A549 (cell line): ENCODE results near the gene HTRA1. TPM values are rescaled to one million over a fixed set of nuclear protein-coding genes. Genes with fewer than 3 reads are reported as not detected.

Experiments used
- ATAC-seq, 2 experiments: fragments of 200-7000 bp in 1 of 2; fragments of >200 bp in 1 of 2; cut with Nextera tagmentation in 1 of 2; cut with Tn5 transposase in 1 of 2; 3 replicates each; pipeline versions ENCODE4 v1.8.0 to v1.9.1; 2018 to 2020; ENCODE audit warnings: mild to moderate bottlenecking in 1 of 2, moderate library complexity in 1 of 2
- CTCF ChIA-PET: fragments of 300-600 bp; sonication (Branson Sonifier 250); formaldehyde crosslinking; extraction: SDS; loops from one replicate; lab custom pipeline; 2021; ENCODE audit warnings: antibody characterized with exemption, inconsistent platforms; lab: Yijun Ruan, JAX
- POLR2A ChIA-PET: fragments of 350-600 bp; formaldehyde crosslinking; extraction: SDS; loops from one replicate; lab custom pipeline; 2021; ENCODE audit warnings: antibody characterized with exemption, inconsistent platforms; lab: Yijun Ruan, JAX
- DNase-seq, 2 experiments: peaks; one replicate each; pipeline versions ENCODE4 v3.0.0 to v3.0.0-alpha.2; 2011 to 2016; ENCODE audit warnings: low read depth in 1 of 2, low spot score in 1 of 2
- FAIRE-seq: peaks from 2 replicates; lab custom pipeline; 2011; peaks lifted over from hg19 to GRCh38; lab: Jason Lieb, UNC
- H3K27ac ChIP-seq, 2 experiments: fragments of >200 bp; sonication (Bioruptor Twin); formaldehyde crosslinking; 3 replicates each; pipeline ENCODE4 v1.5.1; 2016 to 2017
- H3K4me1 ChIP-seq: fragments of >200 bp; sonication (Bioruptor Twin); formaldehyde crosslinking; 3 replicates; pipeline ENCODE4 v1.6.1; 2016
- H3K4me2 ChIP-seq: fragments of >200 bp; sonication (Bioruptor Twin); formaldehyde crosslinking; 3 replicates; pipeline ENCODE4 v1.6.1; 2016
- H3K4me3 ChIP-seq: fragments of >200 bp; sonication (Bioruptor Twin); formaldehyde crosslinking; 3 replicates; pipeline ENCODE4 v1.5.1; 2016
- H3K9me3 ChIP-seq: fragments of >200 bp; sonication (Bioruptor Twin); formaldehyde crosslinking; 3 replicates; pipeline ENCODE4 v1.6.1; 2016
- CBX2 ChIP-seq: fragments of 200-600 bp; sonication (generic); IDR thresholded peaks from 2 replicates; pipeline ENCODE4 v1.6.1; 2016; ENCODE audit warnings: low read depth, mild to moderate bottlenecking, borderline replicate concordance
- CHD4 ChIP-seq: fragments of 200-600 bp; sonication (generic); IDR thresholded peaks from 2 replicates; pipeline ENCODE4 v1.6.1; 2016; ENCODE audit warnings: antibody characterized with exemption, mild to moderate bottlenecking, borderline replicate concordance
- EHMT2 ChIP-seq: fragments of 200-600 bp; sonication (generic); IDR thresholded peaks from 2 replicates; pipeline ENCODE4 v1.6.1; 2016; ENCODE audit warnings: antibody characterized with exemption, low read depth, mild to moderate bottlenecking, moderate library complexity
- EP300 ChIP-seq, 2 experiments: fragments of >200 bp; sonication (Bioruptor Twin); formaldehyde crosslinking; IDR thresholded peaks; 2 replicates in 1 of 2; 3 replicates in 1 of 2; pipeline ENCODE4 v1.6.1; 2016 to 2017
- HDAC2 ChIP-seq: fragments of 200-600 bp; sonication (generic); IDR thresholded peaks from 2 replicates; pipeline ENCODE4 v1.6.1; 2016
- HOXA7 ChIP-seq: fragments of 250-450 bp; sonication (Bioruptor Pico); IDR thresholded peaks from 2 replicates; pipeline ENCODE4 v1.5.0; 2020; ENCODE audit warnings: mild to moderate bottlenecking, moderate library complexity
- HOXB13 ChIP-seq: fragments of 250-450 bp; sonication (Bioruptor Pico); IDR thresholded peaks from 2 replicates; pipeline ENCODE4 v1.5.0; 2020; ENCODE audit warnings: low read depth, mild to moderate bottlenecking, moderate library complexity
- JUN ChIP-seq, 2 experiments: fragments of >200 bp; sonication (Bioruptor Twin); formaldehyde crosslinking; IDR thresholded peaks; 2 replicates in 1 of 2; 3 replicates in 1 of 2; pipeline ENCODE4 v1.6.1; 2016 to 2017
- KDM1A ChIP-seq: fragments of 200-600 bp; sonication (generic); IDR thresholded peaks from 2 replicates; pipeline ENCODE4 v1.6.1; 2016; ENCODE audit warnings: low read depth, mild to moderate bottlenecking
- MAFK ChIP-seq: fragments of 450-650 bp; IDR thresholded peaks from 2 replicates; pipeline ENCODE4 v1.6.1; 2014; ENCODE audit not compliant: partially characterized antibody
- NFE2L2 ChIP-seq: fragments of 150-350 bp; conservative IDR thresholded peaks from 2 replicates; pipeline ENCODE4 v1.6.1; 2014; ENCODE audit warnings: low read length
- NPAS2 ChIP-seq: fragments of 250-450 bp; sonication (Bioruptor Pico); IDR thresholded peaks from 2 replicates; pipeline ENCODE4 v1.8.0; 2022; ENCODE audit warnings: mild to moderate bottlenecking, moderate library complexity, borderline replicate concordance
- NR3C1 ChIP-seq: fragments of >200 bp; sonication (Bioruptor Twin); formaldehyde crosslinking; IDR thresholded peaks from 3 replicates; pipeline ENCODE4 v1.6.1; 2017
- TFCP2L1 ChIP-seq: fragments of 250-450 bp; sonication (Bioruptor Pico); IDR thresholded peaks from 2 replicates; pipeline ENCODE4 v1.5.0; 2021; ENCODE audit warnings: mild to moderate bottlenecking
- TP53 ChIP-seq: fragments of 250-450 bp; sonication (Bioruptor Pico); IDR thresholded peaks from 2 replicates; pipeline ENCODE4 v1.5.0; 2021; ENCODE audit warnings: mild to moderate bottlenecking, moderate library complexity
- ZFP36 ChIP-seq: fragments of 450-650 bp; IDR thresholded peaks from 2 replicates; pipeline ENCODE4 v1.6.1; 2014; ENCODE audit warnings: borderline replicate concordance; ENCODE audit not compliant: partially characterized antibody
- ZNF302 ChIP-seq: fragments of 250-450 bp; sonication (Bioruptor Pico); IDR thresholded peaks from 2 replicates; pipeline ENCODE4 v1.9.0; 2021; ENCODE audit warnings: inconsistent platforms, mild to moderate bottlenecking, moderate library complexity
- ZSCAN20 ChIP-seq: fragments of 250-450 bp; sonication (Bioruptor Pico); IDR thresholded peaks from 2 replicates; pipeline ENCODE4 v1.8.0; 2022; ENCODE audit warnings: mild to moderate bottlenecking, moderate library complexity
- WGBS: methylation state at CpG from one replicate; pipeline ENCODE4 v1.1.6; 2017; ENCODE audit errors: missing lambda C conversion rate; 5-methylcytosine and 5-hydroxymethylcytosine counted together
- polyA plus RNA-seq, 4 experiments: library from polyadenylated mRNA; depleted of rRNA in 3 of 4; stranded (reverse); fragments of >200 nt; fragmentation: RNase III in 1 of 4; extraction: RNeasy Plus Mini Kit Qiagen cat#74134 plus additional on column Dnase treatment in 1 of 4; gene quantifications; 2 replicates in 3 of 4; 3 replicates in 1 of 4; pipeline ENCODE4 v1.2.3, GENCODE V29; 2011 to 2017
- TF ChIP-seq, protein P1 (sequence below): IDR thresholded peaks from 2 replicates; pipeline ENCODE4 v1.6.1; 2012; ENCODE audit warnings: low read depth, borderline replicate concordance
- TF ChIP-seq, protein P2 (sequence below): fragments of 250-450 bp; sonication (Bioruptor Pico); IDR thresholded peaks from 2 replicates; pipeline ENCODE4 v1.5.0; 2021; ENCODE audit warnings: mild to moderate bottlenecking, moderate library complexity, borderline replicate concordance
- TF ChIP-seq, protein P3 (sequence below): fragments of >200 bp; sonication (Bioruptor Twin); formaldehyde crosslinking; IDR thresholded peaks from 3 replicates; pipeline ENCODE4 v1.6.1; 2016
- TF ChIP-seq, protein P4 (sequence below): fragments of 450-650 bp; IDR thresholded peaks from 2 replicates; pipeline ENCODE4 v1.6.1; 2014; ENCODE audit warnings: antibody characterized with exemption

Gene HTRA1
- polyA plus RNA-seq, 2 of the 4 experiments (the other 2 are of a cell fraction): 50.7 to 65.6 TPM

DNA sequence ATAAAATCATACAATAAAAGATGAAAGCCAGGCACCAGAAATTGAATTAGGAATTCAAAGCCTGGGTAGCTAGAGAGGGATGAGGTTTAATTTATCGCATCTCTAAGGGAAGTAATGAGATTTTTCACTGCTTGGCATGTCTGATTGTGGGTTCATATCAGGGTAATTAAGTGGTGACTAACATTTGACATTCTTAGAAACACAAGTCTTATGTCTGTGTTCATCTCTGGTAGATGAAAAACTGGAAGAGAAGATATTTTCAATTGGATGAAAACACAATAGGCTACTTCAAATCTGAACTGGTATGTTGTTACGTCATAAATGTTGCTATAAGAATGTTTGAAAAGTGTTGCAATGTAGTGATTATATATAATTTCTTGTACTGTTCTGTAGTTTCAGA, 43.7 kb upstream of the HTRA1 start (continued):
- TF ChIP-seq ZFP36 (no peak), KDM1A (no peak), CHD4 (no peak), NFE2L2 (no peak), CBX2 (no peak), EP300 (IDR thresholded peaks at IDR 0.05) (no peak)
- TF ChIP-seq, protein P1, sequence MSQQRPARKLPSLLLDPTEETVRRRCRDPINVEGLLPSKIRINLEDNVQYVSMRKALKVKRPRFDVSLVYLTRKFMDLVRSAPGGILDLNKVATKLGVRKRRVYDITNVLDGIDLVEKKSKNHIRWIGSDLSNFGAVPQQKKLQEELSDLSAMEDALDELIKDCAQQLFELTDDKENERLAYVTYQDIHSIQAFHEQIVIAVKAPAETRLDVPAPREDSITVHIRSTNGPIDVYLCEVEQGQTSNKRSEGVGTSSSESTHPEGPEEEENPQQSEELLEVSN: no peak
- TF ChIP-seq, all 56 proteins: peak for 0

DNA sequence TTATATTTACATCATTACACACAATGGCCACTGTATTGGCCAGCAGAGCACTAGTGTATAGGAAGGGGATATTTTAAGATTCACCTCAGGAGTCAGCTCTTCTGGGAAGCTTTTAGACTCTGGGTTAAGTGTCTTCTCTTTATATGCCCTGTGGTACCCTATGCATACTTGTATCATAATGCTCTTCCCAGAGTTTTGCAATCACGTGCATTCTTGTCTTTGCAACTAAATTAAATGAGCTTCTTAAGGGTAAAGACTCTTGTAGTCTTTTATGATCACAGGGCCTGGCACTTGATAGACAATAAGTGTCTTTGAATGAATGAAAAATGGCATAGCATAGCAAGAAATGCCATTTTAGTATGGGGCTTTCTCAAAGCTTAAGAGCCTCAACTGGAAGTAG, 42.3 kb upstream of the HTRA1 start:
- TF ChIP-seq, protein P2, sequence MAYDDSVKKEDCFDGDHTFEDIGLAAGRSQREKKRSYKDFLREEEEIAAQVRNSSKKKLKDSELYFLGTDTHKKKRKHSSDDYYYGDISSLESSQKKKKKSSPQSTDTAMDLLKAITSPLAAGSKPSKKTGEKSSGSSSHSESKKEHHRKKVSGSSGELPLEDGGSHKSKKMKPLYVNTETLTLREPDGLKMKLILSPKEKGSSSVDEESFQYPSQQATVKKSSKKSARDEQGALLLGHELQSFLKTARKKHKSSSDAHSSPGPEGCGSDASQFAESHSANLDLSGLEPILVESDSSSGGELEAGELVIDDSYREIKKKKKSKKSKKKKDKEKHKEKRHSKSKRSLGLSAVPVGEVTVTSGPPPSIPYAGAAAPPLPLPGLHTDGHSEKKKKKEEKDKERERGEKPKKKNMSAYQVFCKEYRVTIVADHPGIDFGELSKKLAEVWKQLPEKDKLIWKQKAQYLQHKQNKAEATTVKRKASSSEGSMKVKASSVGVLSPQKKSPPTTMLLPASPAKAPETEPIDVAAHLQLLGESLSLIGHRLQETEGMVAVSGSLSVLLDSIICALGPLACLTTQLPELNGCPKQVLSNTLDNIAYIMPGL (CRISPR knock-in tag): no peak
- TF ChIP-seq, protein P1: no peak
- no peak for TF ChIP-seq NPAS2
- TF ChIP-seq, all 56 proteins: peak for 0
- H3K4me1 ChIP-seq: no peaks in the 10 kb centered on the region
- no peaks in the 10 kb centered on the region for H3K9me3 ChIP-seq
- ChIA-PET POLR2A (no interaction called here), CTCF (interaction anchor here (0.6 to 2.6 kb wide), 7 partner anchors 12 to 151 kb away, joined by 3 to 16 read pairs (median 5); no protein-coding TSS in a partner anchor)
- 78% methylated on average over 1 of the region's 1 CpG for WGBS
- H3K4me2 ChIP-seq: no peak overlapping the region
- DNase-seq (no peak), ATAC-seq (no peak), FAIRE-seq (no peak)
- H3K27ac ChIP-seq: no peak overlapping the region
- no peak overlapping the region for H3K4me3 ChIP-seq

DNA sequence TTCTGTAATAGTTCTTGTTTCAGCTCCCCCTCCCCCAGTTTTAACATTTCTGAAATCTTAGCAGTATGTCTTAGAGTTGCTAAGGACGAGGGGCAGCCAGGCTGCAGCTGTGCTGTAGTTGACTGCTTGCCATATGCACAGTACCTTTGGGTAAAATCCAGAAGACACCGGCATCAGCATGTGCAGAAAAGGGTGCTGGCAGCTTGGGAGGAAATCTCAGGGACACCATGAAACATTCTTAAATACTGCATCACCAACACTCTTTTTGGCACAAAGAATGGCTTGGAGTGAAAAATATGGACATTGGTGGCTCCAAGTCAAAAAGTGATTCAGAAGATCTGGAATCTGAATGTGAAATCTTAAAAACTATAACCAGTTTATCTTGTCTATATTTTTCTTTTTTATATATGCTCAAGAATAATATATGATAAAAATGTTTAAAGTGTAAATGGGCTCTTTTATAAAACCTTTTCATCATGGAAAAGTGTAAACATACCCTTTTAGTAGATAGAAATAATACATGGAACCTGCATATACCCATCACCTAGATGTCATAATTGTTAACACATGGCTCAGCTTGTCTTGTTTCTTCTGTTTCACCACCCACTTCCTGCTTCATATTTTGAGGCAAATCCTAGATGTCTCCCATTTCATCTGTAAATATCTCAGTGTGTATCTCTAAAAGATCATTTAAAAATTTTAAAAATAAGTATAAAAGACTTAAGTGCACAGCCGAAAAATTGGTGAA, 41.3 kb upstream of the HTRA1 start:
- POLR2A ChIA-PET: no interaction called here
- no peak for FAIRE-seq
- no peak overlapping the region for H3K27ac ChIP-seq
- no peaks in the 10 kb centered on the region for H3K9me3 ChIP-seq
- H3K4me3 ChIP-seq: no peak overlapping the region
- ATAC-seq: no peak
- H3K4me1 ChIP-seq: no peaks in the 10 kb centered on the region
- no peak for DNase-seq
- TF ChIP-seq JUN (IDR thresholded peaks at IDR 0.05) (no peak), HOXB13 (CRISPR knock-in tag) (no peak), EHMT2 (no peak), EP300 (IDR thresholded peaks at IDR 0.05) (no peak)
- TF ChIP-seq, protein P3, sequence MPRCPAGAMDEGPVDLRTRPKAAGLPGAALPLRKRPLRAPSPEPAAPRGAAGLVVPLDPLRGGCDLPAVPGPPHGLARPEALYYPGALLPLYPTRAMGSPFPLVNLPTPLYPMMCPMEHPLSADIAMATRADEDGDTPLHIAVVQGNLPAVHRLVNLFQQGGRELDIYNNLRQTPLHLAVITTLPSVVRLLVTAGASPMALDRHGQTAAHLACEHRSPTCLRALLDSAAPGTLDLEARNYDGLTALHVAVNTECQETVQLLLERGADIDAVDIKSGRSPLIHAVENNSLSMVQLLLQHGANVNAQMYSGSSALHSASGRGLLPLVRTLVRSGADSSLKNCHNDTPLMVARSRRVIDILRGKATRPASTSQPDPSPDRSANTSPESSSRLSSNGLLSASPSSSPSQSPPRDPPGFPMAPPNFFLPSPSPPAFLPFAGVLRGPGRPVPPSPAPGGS: no peak
- WGBS: 91% methylated on average over 3 of the region's 3 CpGs
- CTCF ChIA-PET: interaction anchor here (0.6 to 2.6 kb wide), 7 partner anchors 13 to 152 kb away, joined by 3 to 16 read pairs (median 5); no protein-coding TSS in a partner anchor
- H3K4me2 ChIP-seq: no peak overlapping the region

DNA sequence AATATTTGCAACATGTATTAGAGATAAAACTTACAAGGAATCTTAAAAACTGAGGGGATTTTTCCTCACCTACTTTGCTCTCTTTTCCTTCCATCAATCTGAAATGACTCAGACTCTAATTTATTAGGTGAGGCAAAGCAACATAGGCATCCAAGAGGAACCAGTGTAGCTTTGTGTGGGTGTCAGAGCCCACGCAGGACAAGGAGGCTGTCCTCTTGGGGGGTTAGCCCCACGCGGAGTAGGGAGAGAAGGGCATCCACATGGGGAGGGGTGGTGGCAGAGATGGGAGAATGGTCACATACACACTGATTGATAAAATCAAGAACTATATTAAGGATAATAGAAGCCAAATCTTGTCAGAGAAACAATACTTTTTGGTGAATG, 40.7 kb upstream of the HTRA1 start:
- ATAC-seq (no peak), DNase-seq (no peak), FAIRE-seq (no peak)
- H3K9me3 ChIP-seq: no peaks in the 10 kb centered on the region
- WGBS: 96% methylated on average over 3 of the region's 3 CpGs
- no peak overlapping the region for H3K27ac ChIP-seq
- no peak overlapping the region for H3K4me3 ChIP-seq
- no peak overlapping the region for H3K4me2 ChIP-seq
- ChIA-PET CTCF (interaction anchor here (1.6 to 2.6 kb wide), 3 partner anchors 14 to 123 kb away, joined by 6 to 16 read pairs (median 14); no protein-coding TSS in a partner anchor), POLR2A (no interaction called here)
- H3K4me1 ChIP-seq: no peaks in the 10 kb centered on the region
- TF ChIP-seq, protein P4, sequence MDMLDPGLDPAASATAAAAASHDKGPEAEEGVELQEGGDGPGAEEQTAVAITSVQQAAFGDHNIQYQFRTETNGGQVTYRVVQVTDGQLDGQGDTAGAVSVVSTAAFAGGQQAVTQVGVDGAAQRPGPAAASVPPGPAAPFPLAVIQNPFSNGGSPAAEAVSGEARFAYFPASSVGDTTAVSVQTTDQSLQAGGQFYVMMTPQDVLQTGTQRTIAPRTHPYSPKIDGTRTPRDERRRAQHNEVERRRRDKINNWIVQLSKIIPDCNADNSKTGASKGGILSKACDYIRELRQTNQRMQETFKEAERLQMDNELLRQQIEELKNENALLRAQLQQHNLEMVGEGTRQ: no peak
- TF ChIP-seq HOXB13 (CRISPR knock-in tag): no peak
- TF ChIP-seq CHD4: no peak
- no peak for TF ChIP-seq ZNF302 (CRISPR knock-in tag)
- no peak for TF ChIP-seq HDAC2
- TF ChIP-seq HOXA7: no peak
- TF ChIP-seq, protein P2 (CRISPR knock-in tag): no peak
- TF ChIP-seq TP53 (CRISPR knock-in tag): no peak
- no peak for TF ChIP-seq ZSCAN20 (CRISPR knock-in tag)
- no peak for TF ChIP-seq NR3C1
- no peak for TF ChIP-seq MAFK
- no peak for TF ChIP-seq TFCP2L1 (CRISPR knock-in tag)
